NCI-H2227 (cell line): ENCODE data around the gene SLC41A3.
"Not testable (repeated sequence)": the region's sequence is repeated elsewhere in the genome, so short reads cannot be mapped to it uniquely, and the experiment has no call there.

Source experiments
- DNase-seq: peaks from one replicate; lab custom pipeline; 2025; ENCODE audit not compliant: unreplicated experiment; lab: John Stamatoyannopoulos, UW

Gene SLC41A3

GRCh38 chr3:126084768-126085180, 850 bp upstream of the SLC41A3 start:
- DNase-seq = no peak

GRCh38 chr3:126083511-126083912, 412 bp downstream of the SLC41A3 start:
- peak; percentile 52 for DNase-seq

- no peak for DNase-seq
Observed at GRCh38 chr3:126083138-126083445, 832 bp downstream of the SLC41A3 start.

- no peak for DNase-seq
Observed at GRCh38 chr3:126082362-126083137, 1.4 kb downstream of the SLC41A3 start.

GRCh38 chr3:126081618-126082361, 2.1 kb downstream of the SLC41A3 start:
- no peak for DNase-seq

GRCh38 chr3:126080970-126081369, 3.0 kb downstream of the SLC41A3 start:
- no peak for DNase-seq

GRCh38 chr3:126078866-126079265, 5.1 kb downstream of the SLC41A3 start:
- DNase-seq = no peak

GRCh38 chr3:126077754-126078153, 6.2 kb downstream of the SLC41A3 start:
- DNase-seq = no peak

- DNase-seq = no peak
Observed at GRCh38 chr3:126076140-126076539, 7.8 kb downstream of the SLC41A3 start.

- no peak for DNase-seq
Observed at GRCh38 chr3:126070146-126070545, 13.8 kb downstream of the SLC41A3 start.

- no peak for DNase-seq
Observed at GRCh38 chr3:126067959-126068358, 16.0 kb downstream of the SLC41A3 start.

- DNase-seq = not testable (repeated sequence)
Observed at GRCh38 chr3:126066676-126067075, 17.2 kb downstream of the SLC41A3 start.

- no peak for DNase-seq
Observed at GRCh38 chr3:126065876-126066275, 18.0 kb downstream of the SLC41A3 start.

- no peak for DNase-seq
Observed at GRCh38 chr3:126064627-126065258, 19.2 kb downstream of the SLC41A3 start.

GRCh38 chr3:126063358-126063965, 20.5 kb downstream of the SLC41A3 start:
- DNase-seq = no peak

- no peak for DNase-seq
Observed at GRCh38 chr3:126061301-126062032, 22.5 kb downstream of the SLC41A3 start.

- DNase-seq = no peak
Observed at GRCh38 chr3:126060613-126061145, 23.2 kb downstream of the SLC41A3 start.

GRCh38 chr3:126058666-126059065, 25.3 kb downstream of the SLC41A3 start:
- DNase-seq = no peak

GRCh38 chr3:126057936-126058335, 26.0 kb downstream of the SLC41A3 start:
- DNase-seq = no peak

- DNase-seq = no peak
Observed at GRCh38 chr3:126057501-126057819, 26.5 kb downstream of the SLC41A3 start.
